ENCODE results near the gene PHC2. TPM values are rescaled to one million over a fixed set of nuclear protein-coding genes. Genes with fewer than 3 reads are reported as not detected.

PHC2 gene
- total RNA-seq, 2 experiments from 2014 or later, result 37.7 to 39.5 TPM

DNA sequence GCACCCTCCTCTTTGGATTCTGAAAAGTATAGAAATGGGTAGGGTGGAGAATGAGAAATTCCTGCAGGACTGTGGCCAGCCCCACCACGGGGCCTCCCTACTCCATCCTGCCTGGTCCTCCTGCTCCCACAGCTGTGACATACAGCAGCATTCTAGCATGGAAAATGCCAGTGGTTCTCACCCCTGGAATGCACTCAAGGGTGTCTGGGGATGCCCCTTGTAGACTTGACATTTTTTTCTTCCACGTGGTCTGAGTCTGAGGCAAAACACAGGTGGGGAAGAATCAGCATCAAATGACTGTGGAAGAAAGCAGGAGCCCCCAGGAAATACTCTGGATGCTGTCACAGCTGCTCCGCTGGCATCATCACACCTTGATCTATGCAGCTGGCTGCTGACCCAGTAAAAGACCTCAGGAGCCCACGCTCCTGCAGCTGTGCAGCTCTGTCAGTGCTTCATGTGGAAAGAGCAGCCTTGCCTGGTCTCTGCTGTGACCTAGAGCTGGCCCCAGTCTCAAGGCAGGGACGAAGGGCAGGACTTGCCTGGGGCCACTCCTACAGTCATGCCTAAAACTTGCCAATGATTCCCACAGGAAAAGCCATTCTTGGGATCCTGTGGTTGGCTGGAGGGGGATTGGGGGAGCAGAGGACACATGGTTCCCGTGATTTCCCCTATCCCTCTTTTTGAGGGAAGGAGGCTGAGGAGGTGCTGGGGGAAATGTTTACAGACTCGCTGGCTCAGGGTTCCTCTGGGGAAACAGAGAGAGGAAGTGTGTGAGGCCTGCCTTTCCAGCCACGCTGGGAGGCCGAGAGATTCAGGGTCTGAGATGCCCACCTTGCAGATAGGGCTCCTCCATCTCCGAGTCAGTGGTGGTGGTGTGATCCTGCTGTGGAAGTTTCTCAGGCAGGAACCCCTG lies 99.2 kb downstream of the PHC2 start:
- CTCF ChIA-PET, result no interaction called here
- intact Hi-C loops (cut with DNase I, micrococcal nuclease), result no loop called here
- Histone ChIP-seq H3K4me3 (ENCODE audit: low read length) (no peak overlapping the region), H3K4me1 (ENCODE audit: insufficient read depth, low read length) (peaks cover 3% of the 10 kb centered on the region), H3K36me3 (ENCODE audit: insufficient read depth, low read length) (peaks cover 74% of the 10 kb centered on the region), H3K27me3 (ENCODE audit: control insufficient read depth in 1 of 2, insufficient read depth in 2 of 2, low read length in 2 of 2) (no peaks in the 10 kb centered on the region), H3K27ac (ENCODE audit: low read depth in 1 of 2, low read length in 2 of 2) (no peak overlapping the region), H3K9me3 (ENCODE audit: control insufficient read depth in 1 of 2, insufficient read depth in 1 of 2, low read length in 2 of 2) (no peaks in the 10 kb centered on the region)
- Mint-ChIP-seq H3K27me3 (no peaks in the 10 kb centered on the region), H3K4me1 (ENCODE audit: low read depth) (peaks cover 11% of the 10 kb centered on the region), H3K36me3 (ENCODE audit: low read depth) (peaks cover 85% of the 10 kb centered on the region), H3K27ac (no peak overlapping the region), H3K9me3 (no peaks in the 10 kb centered on the region), H3K4me3 (no peak overlapping the region)
- no peak for TF ChIP-seq CTCF (IDR thresholded peaks at IDR 0.05)
- no peak for ATAC-seq (ENCODE audit: poor library complexity)
- no peak for DNase-seq
- POLR2A ChIA-PET, result no interaction called here

GRCh38 chr1:33330906-33331305 lies 100.0 kb downstream of the PHC2 start:
- H3K27me3 Mint-ChIP-seq, result no peaks in the 10 kb centered on the region
- H3K27ac Mint-ChIP-seq, result no peak overlapping the region
- Histone ChIP-seq H3K9me3 (ENCODE audit: control insufficient read depth in 1 of 2, insufficient read depth in 1 of 2, low read length in 2 of 2) (no peaks in the 10 kb centered on the region), H3K27ac (ENCODE audit: low read depth in 1 of 2, low read length in 2 of 2) (no peak overlapping the region), H3K36me3 (ENCODE audit: insufficient read depth, low read length) (peaks cover 81% of the 10 kb centered on the region), H3K27me3 (ENCODE audit: control insufficient read depth in 1 of 2, insufficient read depth in 2 of 2, low read length in 2 of 2) (no peaks in the 10 kb centered on the region), H3K4me1 (ENCODE audit: insufficient read depth, low read length) (peaks cover 3% of the 10 kb centered on the region), H3K4me3 (ENCODE audit: low read length) (no peak overlapping the region)
- H3K4me1 Mint-ChIP-seq (ENCODE audit: low read depth), result peaks cover 11% of the 10 kb centered on the region
- ChIA-PET POLR2A (no interaction called here), CTCF (no interaction called here)
- H3K9me3 Mint-ChIP-seq, result no peaks in the 10 kb centered on the region
- H3K36me3 Mint-ChIP-seq (ENCODE audit: low read depth), result peaks cover 90% of the 10 kb centered on the region
- intact Hi-C loops (cut with DNase I, micrococcal nuclease), result no loop called here
- DNase-seq (no peak), ATAC-seq (ENCODE audit: poor library complexity) (no peak)
- no peak for TF ChIP-seq CTCF (IDR thresholded peaks at IDR 0.05)
- H3K4me3 Mint-ChIP-seq, result no peak overlapping the region

- DNase-seq, result no peak
- CTCF ChIA-PET, result interaction anchor here (0.6 kb wide), 1 partner anchor 16 kb away, joined by 3 read pairs; no protein-coding TSS in a partner anchor
- Histone ChIP-seq H3K4me3 (ENCODE audit: low read length) (no peak overlapping the region), H3K27me3 (ENCODE audit: control insufficient read depth in 1 of 2, insufficient read depth in 2 of 2, low read length in 2 of 2) (no peaks in the 10 kb centered on the region), H3K36me3 (ENCODE audit: insufficient read depth, low read length) (peaks cover 86% of the 10 kb centered on the region), H3K4me1 (ENCODE audit: insufficient read depth, low read length) (peaks cover 3% of the 10 kb centered on the region), H3K9me3 (ENCODE audit: control insufficient read depth in 1 of 2, insufficient read depth in 1 of 2, low read length in 2 of 2) (no peaks in the 10 kb centered on the region), H3K27ac (ENCODE audit: low read depth in 1 of 2, low read length in 2 of 2) (no peak overlapping the region)
- Mint-ChIP-seq H3K4me1 (ENCODE audit: low read depth) (peaks cover 11% of the 10 kb centered on the region), H3K9me3 (no peaks in the 10 kb centered on the region), H3K27me3 (no peaks in the 10 kb centered on the region), H3K27ac (no peak overlapping the region), H3K36me3 (ENCODE audit: low read depth) (peaks cover 95% of the 10 kb centered on the region), H3K4me3 (no peak overlapping the region)
- ATAC-seq (ENCODE audit: poor library complexity), result no peak
- POLR2A ChIA-PET, result no interaction called here
- no peak for TF ChIP-seq CTCF (IDR thresholded peaks at IDR 0.05)
- intact Hi-C loops (cut with DNase I, micrococcal nuclease), result no loop called here
These were observed 100.5 kb downstream of the PHC2 start for GRCh38 chr1:33330361-33330890.

Data from CD4-positive, alpha-beta T cell (primary cell).